HepG2 (cell line): ENCODE results near the gene ADGRG1. TPM values are rescaled to one million over a fixed set of nuclear protein-coding genes. Genes with fewer than 3 reads are reported as not detected.
A peak's percentile ranks its signal among the peaks of the same experiment; 100 is the strongest.

Experiments used
- ARNT ChIP-seq: fragments of 450-650 bp; IDR thresholded peaks from 2 replicates; pipeline ENCODE4 v1.6.1; 2017
- CBX5 ChIP-seq: sonication (generic); formaldehyde crosslinking; IDR thresholded peaks from 2 replicates; pipeline ENCODE4 v1.4.0; 2020; ENCODE audit warnings: missing genetic modification reagents, borderline replicate concordance
- MIXL1 ChIP-seq: IDR thresholded peaks from 2 replicates; pipeline ENCODE4 v1.6.1; 2016
- NCOA5 ChIP-seq: sonication (generic); formaldehyde crosslinking; IDR thresholded peaks from 2 replicates; pipeline ENCODE4 v1.4.0; 2020; ENCODE audit warnings: missing genetic modification reagents
- SYNCRIP ChIP-seq: fragments of 200-400 bp; formaldehyde crosslinking; IDR thresholded peaks from 2 replicates; pipeline ENCODE4 v1.6.1; 2018; ENCODE audit warnings: mild to moderate bottlenecking, low read depth, low read length; ENCODE audit not compliant: insufficient read depth
- ZNF564 ChIP-seq: sonication (generic); formaldehyde crosslinking; IDR thresholded peaks from 2 replicates; pipeline ENCODE4 v1.8.1; 2023; ENCODE audit warnings: mild to moderate bottlenecking, missing genetic modification reagents
- polyA plus RNA-seq, 8 experiments: library from polyadenylated mRNA; depleted of rRNA in 3 of 8; stranded (reverse) in 7 of 8; unstranded in 1 of 8; fragments of >200 nt; fragmentation: Illumina TruSeq in 4 of 8; extraction: Trizol in 4 of 8; gene quantifications; 2 replicates each; pipeline versions ENCODE4 v1.2.1 to v1.2.3, GENCODE V29; 2011 to 2016; ENCODE audit warnings: low read depth in 4 of 8, missing spikeins in 1 of 8, mixed read lengths in 1 of 8; ENCODE audit not compliant: insufficient read depth in 1 of 8
- total RNA-seq, 5 experiments: library from RNA; depleted of rRNA; stranded (reverse); fragments of >200 nt; fragmentation: Illumina TruSeq; extraction: Trizol; gene quantifications; 2 replicates each; pipeline ENCODE4 v1.2.3, GENCODE V29; 2016; ENCODE audit warnings: low read depth in 1 of 5
- TF ChIP-seq, protein P1 (sequence below): sonication (generic); formaldehyde crosslinking; IDR thresholded peaks from 2 replicates; pipeline ENCODE4 v1.4.0; 2020; ENCODE audit warnings: mild to moderate bottlenecking, missing genetic modification reagents
- TF ChIP-seq, protein P2 (sequence below): sonication (generic); formaldehyde crosslinking; IDR thresholded peaks from 2 replicates; pipeline ENCODE4 v1.4.0; 2020; ENCODE audit warnings: mild to moderate bottlenecking, missing genetic modification reagents
- TF ChIP-seq, protein P3 (sequence below): IDR thresholded peaks from 2 replicates; pipeline ENCODE4 v1.6.1; 2016; ENCODE audit warnings: low read depth, borderline replicate concordance
- TF ChIP-seq, protein P4 (sequence below): sonication (generic); formaldehyde crosslinking; IDR thresholded peaks from 2 replicates; pipeline ENCODE4 v1.5.1; 2020; ENCODE audit warnings: mild to moderate bottlenecking, moderate library complexity, missing genetic modification reagents
- TF ChIP-seq, protein P5 (sequence below): sonication (generic); formaldehyde crosslinking; IDR thresholded peaks from 2 replicates; pipeline ENCODE4 v1.4.0; 2020; ENCODE audit warnings: missing genetic modification reagents
- TF ChIP-seq, protein P6 (sequence below): sonication (generic); formaldehyde crosslinking; conservative IDR thresholded peaks from 2 replicates; pipeline ENCODE4 v1.4.0; 2020; ENCODE audit warnings: missing genetic modification reagents
- TF ChIP-seq, protein P7 (sequence below): sonication (generic); formaldehyde crosslinking; IDR thresholded peaks from 2 replicates; pipeline ENCODE4 v1.4.0; 2020; ENCODE audit warnings: mild to moderate bottlenecking, missing genetic modification reagents
- TF ChIP-seq, protein P8 (sequence below): sonication (generic); formaldehyde crosslinking; IDR thresholded peaks from 2 replicates; pipeline ENCODE4 v1.5.0; 2020; ENCODE audit warnings: mild to moderate bottlenecking, missing genetic modification reagents

ADGRG1 gene
- total and polyA plus RNA-seq, 2 of the 13 experiments (the other 11 are each of a cell fraction or from before 2014, with no cell fraction given) = 2.7 to 5.9 TPM

DNA sequence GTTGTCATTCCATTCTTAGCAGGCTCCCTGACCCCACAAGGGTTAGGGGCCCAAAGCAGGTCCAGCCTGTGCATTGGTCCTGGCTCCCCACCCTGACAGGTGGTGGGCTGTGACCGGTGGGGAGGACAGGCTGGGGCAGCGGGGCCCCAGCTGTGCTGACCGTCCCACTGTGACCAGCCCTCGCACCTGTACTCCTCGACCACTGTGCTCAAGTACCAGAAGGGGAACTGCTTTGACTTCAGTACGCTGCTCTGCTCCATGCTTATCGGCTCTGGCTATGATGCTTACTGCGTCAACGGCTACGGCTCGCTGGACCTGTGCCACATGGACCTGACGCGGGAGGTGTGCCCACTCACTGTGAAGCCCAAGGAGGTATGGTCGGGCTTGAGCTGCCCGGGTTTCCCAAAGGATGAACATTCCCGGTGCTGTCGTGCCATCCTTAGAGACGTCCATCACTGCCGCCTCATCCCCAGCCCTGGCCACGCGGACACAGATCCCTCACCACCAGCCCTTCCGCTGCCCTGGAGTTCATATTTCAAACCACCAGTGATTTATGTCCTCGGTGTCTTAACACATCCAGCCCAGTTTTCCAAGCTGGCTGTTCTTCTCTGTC lies 73.4 kb downstream of the ADGRG1 start (continued):
- TF ChIP-seq, protein P1, sequence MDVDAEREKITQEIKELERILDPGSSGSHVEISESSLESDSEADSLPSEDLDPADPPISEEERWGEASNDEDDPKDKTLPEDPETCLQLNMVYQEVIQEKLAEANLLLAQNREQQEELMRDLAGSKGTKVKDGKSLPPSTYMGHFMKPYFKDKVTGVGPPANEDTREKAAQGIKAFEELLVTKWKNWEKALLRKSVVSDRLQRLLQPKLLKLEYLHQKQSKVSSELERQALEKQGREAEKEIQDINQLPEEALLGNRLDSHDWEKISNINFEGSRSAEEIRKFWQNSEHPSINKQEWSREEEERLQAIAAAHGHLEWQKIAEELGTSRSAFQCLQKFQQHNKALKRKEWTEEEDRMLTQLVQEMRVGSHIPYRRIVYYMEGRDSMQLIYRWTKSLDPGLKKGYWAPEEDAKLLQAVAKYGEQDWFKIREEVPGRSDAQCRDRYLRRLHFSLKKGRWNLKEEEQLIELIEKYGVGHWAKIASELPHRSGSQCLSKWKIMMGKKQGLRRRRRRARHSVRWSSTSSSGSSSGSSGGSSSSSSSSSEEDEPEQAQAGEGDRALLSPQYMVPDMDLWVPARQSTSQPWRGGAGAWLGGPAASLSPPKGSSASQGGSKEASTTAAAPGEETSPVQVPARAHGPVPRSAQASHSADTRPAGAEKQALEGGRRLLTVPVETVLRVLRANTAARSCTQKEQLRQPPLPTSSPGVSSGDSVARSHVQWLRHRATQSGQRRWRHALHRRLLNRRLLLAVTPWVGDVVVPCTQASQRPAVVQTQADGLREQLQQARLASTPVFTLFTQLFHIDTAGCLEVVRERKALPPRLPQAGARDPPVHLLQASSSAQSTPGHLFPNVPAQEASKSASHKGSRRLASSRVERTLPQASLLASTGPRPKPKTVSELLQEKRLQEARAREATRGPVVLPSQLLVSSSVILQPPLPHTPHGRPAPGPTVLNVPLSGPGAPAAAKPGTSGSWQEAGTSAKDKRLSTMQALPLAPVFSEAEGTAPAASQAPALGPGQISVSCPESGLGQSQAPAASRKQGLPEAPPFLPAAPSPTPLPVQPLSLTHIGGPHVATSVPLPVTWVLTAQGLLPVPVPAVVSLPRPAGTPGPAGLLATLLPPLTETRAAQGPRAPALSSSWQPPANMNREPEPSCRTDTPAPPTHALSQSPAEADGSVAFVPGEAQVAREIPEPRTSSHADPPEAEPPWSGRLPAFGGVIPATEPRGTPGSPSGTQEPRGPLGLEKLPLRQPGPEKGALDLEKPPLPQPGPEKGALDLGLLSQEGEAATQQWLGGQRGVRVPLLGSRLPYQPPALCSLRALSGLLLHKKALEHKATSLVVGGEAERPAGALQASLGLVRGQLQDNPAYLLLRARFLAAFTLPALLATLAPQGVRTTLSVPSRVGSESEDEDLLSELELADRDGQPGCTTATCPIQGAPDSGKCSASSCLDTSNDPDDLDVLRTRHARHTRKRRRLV (CRISPR knock-in tag) = no peak
- TF ChIP-seq ZNF564 (CRISPR knock-in tag) = no peak
- TF ChIP-seq, protein P2, sequence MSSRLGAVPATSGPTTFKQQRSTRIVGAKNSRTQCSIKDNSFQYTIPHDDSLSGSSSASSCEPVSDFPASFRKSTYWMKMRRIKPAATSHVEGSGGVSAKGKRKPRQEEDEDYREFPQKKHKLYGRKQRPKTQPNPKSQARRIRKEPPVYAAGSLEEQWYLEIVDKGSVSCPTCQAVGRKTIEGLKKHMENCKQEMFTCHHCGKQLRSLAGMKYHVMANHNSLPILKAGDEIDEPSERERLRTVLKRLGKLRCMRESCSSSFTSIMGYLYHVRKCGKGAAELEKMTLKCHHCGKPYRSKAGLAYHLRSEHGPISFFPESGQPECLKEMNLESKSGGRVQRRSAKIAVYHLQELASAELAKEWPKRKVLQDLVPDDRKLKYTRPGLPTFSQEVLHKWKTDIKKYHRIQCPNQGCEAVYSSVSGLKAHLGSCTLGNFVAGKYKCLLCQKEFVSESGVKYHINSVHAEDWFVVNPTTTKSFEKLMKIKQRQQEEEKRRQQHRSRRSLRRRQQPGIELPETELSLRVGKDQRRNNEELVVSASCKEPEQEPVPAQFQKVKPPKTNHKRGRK (CRISPR knock-in tag) = peak; percentile 43; the same call in 1 of the 2 replicates
- TF ChIP-seq, protein P3, sequence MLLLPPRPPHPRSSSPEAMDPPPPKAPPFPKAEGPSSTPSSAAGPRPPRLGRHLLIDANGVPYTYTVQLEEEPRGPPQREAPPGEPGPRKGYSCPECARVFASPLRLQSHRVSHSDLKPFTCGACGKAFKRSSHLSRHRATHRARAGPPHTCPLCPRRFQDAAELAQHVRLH (CRISPR knock-in tag) = no peak
- TF ChIP-seq, protein P4, sequence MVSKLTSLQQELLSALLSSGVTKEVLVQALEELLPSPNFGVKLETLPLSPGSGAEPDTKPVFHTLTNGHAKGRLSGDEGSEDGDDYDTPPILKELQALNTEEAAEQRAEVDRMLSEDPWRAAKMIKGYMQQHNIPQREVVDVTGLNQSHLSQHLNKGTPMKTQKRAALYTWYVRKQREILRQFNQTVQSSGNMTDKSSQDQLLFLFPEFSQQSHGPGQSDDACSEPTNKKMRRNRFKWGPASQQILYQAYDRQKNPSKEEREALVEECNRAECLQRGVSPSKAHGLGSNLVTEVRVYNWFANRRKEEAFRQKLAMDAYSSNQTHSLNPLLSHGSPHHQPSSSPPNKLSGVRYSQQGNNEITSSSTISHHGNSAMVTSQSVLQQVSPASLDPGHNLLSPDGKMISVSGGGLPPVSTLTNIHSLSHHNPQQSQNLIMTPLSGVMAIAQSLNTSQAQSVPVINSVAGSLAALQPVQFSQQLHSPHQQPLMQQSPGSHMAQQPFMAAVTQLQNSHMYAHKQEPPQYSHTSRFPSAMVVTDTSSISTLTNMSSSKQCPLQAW (CRISPR knock-in tag) = 0 out of 2 replicates have a peak, but pooled peaks have one; percentile 5
- TF ChIP-seq, protein P5, sequence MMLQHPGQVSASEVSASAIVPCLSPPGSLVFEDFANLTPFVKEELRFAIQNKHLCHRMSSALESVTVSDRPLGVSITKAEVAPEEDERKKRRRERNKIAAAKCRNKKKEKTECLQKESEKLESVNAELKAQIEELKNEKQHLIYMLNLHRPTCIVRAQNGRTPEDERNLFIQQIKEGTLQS (CRISPR knock-in tag) = no peak
- TF ChIP-seq, protein P6, sequence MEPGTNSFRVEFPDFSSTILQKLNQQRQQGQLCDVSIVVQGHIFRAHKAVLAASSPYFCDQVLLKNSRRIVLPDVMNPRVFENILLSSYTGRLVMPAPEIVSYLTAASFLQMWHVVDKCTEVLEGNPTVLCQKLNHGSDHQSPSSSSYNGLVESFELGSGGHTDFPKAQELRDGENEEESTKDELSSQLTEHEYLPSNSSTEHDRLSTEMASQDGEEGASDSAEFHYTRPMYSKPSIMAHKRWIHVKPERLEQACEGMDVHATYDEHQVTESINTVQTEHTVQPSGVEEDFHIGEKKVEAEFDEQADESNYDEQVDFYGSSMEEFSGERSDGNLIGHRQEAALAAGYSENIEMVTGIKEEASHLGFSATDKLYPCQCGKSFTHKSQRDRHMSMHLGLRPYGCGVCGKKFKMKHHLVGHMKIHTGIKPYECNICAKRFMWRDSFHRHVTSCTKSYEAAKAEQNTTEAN (CRISPR knock-in tag) = no peak
- TF ChIP-seq ARNT = no peak
- TF ChIP-seq, protein P7, sequence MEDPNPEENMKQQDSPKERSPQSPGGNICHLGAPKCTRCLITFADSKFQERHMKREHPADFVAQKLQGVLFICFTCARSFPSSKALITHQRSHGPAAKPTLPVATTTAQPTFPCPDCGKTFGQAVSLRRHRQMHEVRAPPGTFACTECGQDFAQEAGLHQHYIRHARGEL (CRISPR knock-in tag) = no peak
- no peak for TF ChIP-seq CBX5 (CRISPR knock-in tag)
- no peak for TF ChIP-seq SYNCRIP
- TF ChIP-seq MIXL1 (CRISPR knock-in tag) = no peak
- no peak for TF ChIP-seq NCOA5
- TF ChIP-seq, protein P8, sequence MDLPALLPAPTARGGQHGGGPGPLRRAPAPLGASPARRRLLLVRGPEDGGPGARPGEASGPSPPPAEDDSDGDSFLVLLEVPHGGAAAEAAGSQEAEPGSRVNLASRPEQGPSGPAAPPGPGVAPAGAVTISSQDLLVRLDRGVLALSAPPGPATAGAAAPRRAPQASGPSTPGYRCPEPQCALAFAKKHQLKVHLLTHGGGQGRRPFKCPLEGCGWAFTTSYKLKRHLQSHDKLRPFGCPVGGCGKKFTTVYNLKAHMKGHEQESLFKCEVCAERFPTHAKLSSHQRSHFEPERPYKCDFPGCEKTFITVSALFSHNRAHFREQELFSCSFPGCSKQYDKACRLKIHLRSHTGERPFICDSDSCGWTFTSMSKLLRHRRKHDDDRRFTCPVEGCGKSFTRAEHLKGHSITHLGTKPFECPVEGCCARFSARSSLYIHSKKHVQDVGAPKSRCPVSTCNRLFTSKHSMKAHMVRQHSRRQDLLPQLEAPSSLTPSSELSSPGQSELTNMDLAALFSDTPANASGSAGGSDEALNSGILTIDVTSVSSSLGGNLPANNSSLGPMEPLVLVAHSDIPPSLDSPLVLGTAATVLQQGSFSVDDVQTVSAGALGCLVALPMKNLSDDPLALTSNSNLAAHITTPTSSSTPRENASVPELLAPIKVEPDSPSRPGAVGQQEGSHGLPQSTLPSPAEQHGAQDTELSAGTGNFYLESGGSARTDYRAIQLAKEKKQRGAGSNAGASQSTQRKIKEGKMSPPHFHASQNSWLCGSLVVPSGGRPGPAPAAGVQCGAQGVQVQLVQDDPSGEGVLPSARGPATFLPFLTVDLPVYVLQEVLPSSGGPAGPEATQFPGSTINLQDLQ (CRISPR knock-in tag) = no peak
